Measurements from ENCODE around the gene SLC25A21. TPM values are rescaled to one million over a fixed set of nuclear protein-coding genes. Genes with fewer than 3 reads are reported as not detected.
A peak's percentile ranks its signal among the peaks of the same experiment; 100 is the strongest.

SLC25A21 gene
- polyA plus RNA-seq, 4 donors, result 0.22 to 1.4 (median 0.97) TPM

- Histone ChIP-seq H3K9me3 (ENCODE audit: control insufficient read depth in 2 of 2, insufficient read depth in 1 of 2, low read depth in 1 of 2, low read length in 1 of 2) (peaks cover 0 to 24% of the 10 kb centered on the region in 2 donors), H3K4me3 (ENCODE audit: low read depth in 1 of 3, low read length in 3 of 3) (no peak overlapping the region), H3K27ac (ENCODE audit: low read depth in 1 of 3, low read length in 2 of 3) (no peak overlapping the region), H3K36me3 (ENCODE audit: control insufficient read depth in 3 of 3, insufficient read depth in 2 of 3, low read depth in 1 of 3, low read length in 3 of 3) (no peaks in the 10 kb centered on the region), H3K4me1 (ENCODE audit: control insufficient read depth in 3 of 3, insufficient read depth in 2 of 3, low read depth in 1 of 3, low read length in 2 of 3) (no peaks in the 10 kb centered on the region), H3K27me3 (ENCODE audit: control insufficient read depth in 3 of 3, insufficient read depth in 3 of 3, low read length in 3 of 3) (no peaks in the 10 kb centered on the region)
- 86 to 89% (median 88%) methylated on average over 2 of the region's 2 CpGs for WGBS, 3 donors
- no peak for FAIRE-seq
- no peak for DNase-seq
Observed at GRCh38 chr14:37202812-37203211, 30.4 kb upstream of the SLC25A21 start.

GRCh38 chr14:37202265-37202664, 29.9 kb upstream of the SLC25A21 start:
- DNase-seq (no peak), FAIRE-seq (no peak)
- no peaks in the 10 kb centered on the region for H3K36me3 ChIP-seq (ENCODE audit: control insufficient read depth in 3 of 3, insufficient read depth in 2 of 3, low read depth in 1 of 3, low read length in 3 of 3)
- H3K9me3 ChIP-seq (ENCODE audit: control insufficient read depth in 2 of 2, insufficient read depth in 1 of 2, low read depth in 1 of 2, low read length in 1 of 2), result peaks cover 0 to 19% of the 10 kb centered on the region in 2 donors
- H3K4me1 ChIP-seq (ENCODE audit: control insufficient read depth in 3 of 3, insufficient read depth in 2 of 3, low read depth in 1 of 3, low read length in 2 of 3), result no peaks in the 10 kb centered on the region
- H3K27me3 ChIP-seq (ENCODE audit: control insufficient read depth in 3 of 3, insufficient read depth in 3 of 3, low read length in 3 of 3), result no peaks in the 10 kb centered on the region
- no peak overlapping the region for H3K4me3 ChIP-seq (ENCODE audit: low read depth in 1 of 3, low read length in 3 of 3)
- WGBS, 3 donors, result 73 to 83% (median 79%) methylated on average over 2 of the region's 2 CpGs
- no peak overlapping the region for H3K27ac ChIP-seq (ENCODE audit: low read depth in 1 of 3, low read length in 2 of 3)

- H3K27ac ChIP-seq (ENCODE audit: low read depth in 1 of 3, low read length in 2 of 3), result no peak overlapping the region
- FAIRE-seq (no peak), DNase-seq (no peak)
- no peaks in the 10 kb centered on the region for H3K4me1 ChIP-seq (ENCODE audit: control insufficient read depth in 3 of 3, insufficient read depth in 2 of 3, low read depth in 1 of 3, low read length in 2 of 3)
- H3K9me3 ChIP-seq (ENCODE audit: control insufficient read depth in 2 of 2, insufficient read depth in 1 of 2, low read depth in 1 of 2, low read length in 1 of 2), result peaks cover 0 to 14% of the 10 kb centered on the region in 2 donors
- 78 to 91% (median 84%) methylated on average over 2 of the region's 2 CpGs for WGBS, 3 donors
- H3K36me3 ChIP-seq (ENCODE audit: control insufficient read depth in 3 of 3, insufficient read depth in 2 of 3, low read depth in 1 of 3, low read length in 3 of 3), result no peaks in the 10 kb centered on the region
- H3K27me3 ChIP-seq (ENCODE audit: control insufficient read depth in 3 of 3, insufficient read depth in 3 of 3, low read length in 3 of 3), result no peaks in the 10 kb centered on the region
- no peak overlapping the region for H3K4me3 ChIP-seq (ENCODE audit: low read depth in 1 of 3, low read length in 3 of 3)
Observed at GRCh38 chr14:37201724-37202123, 29.3 kb upstream of the SLC25A21 start.

GRCh38 chr14:37198907-37199306, 26.5 kb upstream of the SLC25A21 start:
- no peaks in the 10 kb centered on the region for H3K9me3 ChIP-seq (ENCODE audit: control insufficient read depth in 2 of 2, insufficient read depth in 1 of 2, low read depth in 1 of 2, low read length in 1 of 2)
- no peak overlapping the region for H3K4me3 ChIP-seq (ENCODE audit: low read depth in 1 of 3, low read length in 3 of 3)
- no peaks in the 10 kb centered on the region for H3K4me1 ChIP-seq (ENCODE audit: control insufficient read depth in 3 of 3, insufficient read depth in 2 of 3, low read depth in 1 of 3, low read length in 2 of 3)
- FAIRE-seq (no peak), DNase-seq (no peak)
- no peaks in the 10 kb centered on the region for H3K36me3 ChIP-seq (ENCODE audit: control insufficient read depth in 3 of 3, insufficient read depth in 2 of 3, low read depth in 1 of 3, low read length in 3 of 3)
- 62 to 82% (median 73%) methylated on average over 5 of the region's 5 CpGs for WGBS, 3 donors
- no peak overlapping the region for H3K27ac ChIP-seq (ENCODE audit: low read depth in 1 of 3, low read length in 2 of 3)
- H3K27me3 ChIP-seq (ENCODE audit: control insufficient read depth in 3 of 3, insufficient read depth in 3 of 3, low read length in 3 of 3), result no peaks in the 10 kb centered on the region

GRCh38 chr14:37198273-37198598, 25.8 kb upstream of the SLC25A21 start:
- H3K27me3 ChIP-seq (ENCODE audit: control insufficient read depth in 3 of 3, insufficient read depth in 3 of 3, low read length in 3 of 3), result no peaks in the 10 kb centered on the region
- H3K27ac ChIP-seq (ENCODE audit: low read depth in 1 of 3, low read length in 2 of 3), result peak overlapping the region; percentile 72 to 92 (median 87)
- H3K36me3 ChIP-seq (ENCODE audit: control insufficient read depth in 3 of 3, insufficient read depth in 2 of 3, low read depth in 1 of 3, low read length in 3 of 3), result no peaks in the 10 kb centered on the region
- peak overlapping the region; percentile 17 to 90 (median 58) for H3K4me3 ChIP-seq (ENCODE audit: low read depth in 1 of 3, low read length in 3 of 3)
- H3K4me1 ChIP-seq (ENCODE audit: control insufficient read depth in 3 of 3, insufficient read depth in 2 of 3, low read depth in 1 of 3, low read length in 2 of 3), result no peaks in the 10 kb centered on the region
- DNase-seq (no peak), FAIRE-seq (no peak)
- no peaks in the 10 kb centered on the region for H3K9me3 ChIP-seq (ENCODE audit: control insufficient read depth in 2 of 2, insufficient read depth in 1 of 2, low read depth in 1 of 2, low read length in 1 of 2)
- WGBS, 3 donors, result 4 to 11% (median 7%) methylated on average over 11 of the region's 11 CpGs

GRCh38 chr14:37197421-37198272, 25.2 kb upstream of the SLC25A21 start, which contains the start of gene MIPOL1:
MIPOL1 (plus strand) TSS chr14:37197937; CDS start chr14:37247889, 49,952 bp downstream.
- H3K27ac ChIP-seq (ENCODE audit: low read depth in 1 of 3, low read length in 2 of 3), result peak within 1 kb of the TSS; percentile 72 to 92 (median 87)
- no peaks in the 10 kb centered on the region for H3K4me1 ChIP-seq (ENCODE audit: control insufficient read depth in 3 of 3, insufficient read depth in 2 of 3, low read depth in 1 of 3, low read length in 2 of 3)
- H3K27me3 ChIP-seq (ENCODE audit: control insufficient read depth in 3 of 3, insufficient read depth in 3 of 3, low read length in 3 of 3), result no peaks in the 10 kb centered on the region
- no peaks in the 10 kb centered on the region for H3K9me3 ChIP-seq (ENCODE audit: control insufficient read depth in 2 of 2, insufficient read depth in 1 of 2, low read depth in 1 of 2, low read length in 1 of 2)
- no peaks in the 10 kb centered on the region for H3K36me3 ChIP-seq (ENCODE audit: control insufficient read depth in 3 of 3, insufficient read depth in 2 of 3, low read depth in 1 of 3, low read length in 3 of 3)
- peak within 1 kb of the TSS; percentile 17 to 90 (median 58) for H3K4me3 ChIP-seq (ENCODE audit: low read depth in 1 of 3, low read length in 3 of 3)
- FAIRE-seq, result no peak
- DNase-seq, result peak; percentile 85 to 94
- 3 to 4% (median 3%) methylated on average over 67 to 70 of the region's 70 CpGs for WGBS, 3 donors

- no peak for DNase-seq
- WGBS, 3 donors, result 88 to 91% (median 90%) methylated on average over 17 of the region's 17 CpGs
- no peaks in the 10 kb centered on the region for H3K27me3 ChIP-seq (ENCODE audit: control insufficient read depth in 3 of 3, insufficient read depth in 3 of 3, low read length in 3 of 3)
- H3K27ac ChIP-seq (ENCODE audit: low read depth in 1 of 3, low read length in 2 of 3), result peak overlapping the region in 2 of 3 donors; percentile 87 to 92
- no peak for FAIRE-seq
- no peaks in the 10 kb centered on the region for H3K4me1 ChIP-seq (ENCODE audit: control insufficient read depth in 3 of 3, insufficient read depth in 2 of 3, low read depth in 1 of 3, low read length in 2 of 3)
- no peaks in the 10 kb centered on the region for H3K9me3 ChIP-seq (ENCODE audit: control insufficient read depth in 2 of 2, insufficient read depth in 1 of 2, low read depth in 1 of 2, low read length in 1 of 2)
- peak overlapping the region in 2 of 3 donors; percentile 58 to 90 for H3K4me3 ChIP-seq (ENCODE audit: low read depth in 1 of 3, low read length in 3 of 3)
- H3K36me3 ChIP-seq (ENCODE audit: control insufficient read depth in 3 of 3, insufficient read depth in 2 of 3, low read depth in 1 of 3, low read length in 3 of 3), result no peaks in the 10 kb centered on the region
Observed at GRCh38 chr14:37196604-37197420, 24.4 kb upstream of the SLC25A21 start.

- DNase-seq, result no peak
- H3K9me3 ChIP-seq (ENCODE audit: control insufficient read depth in 2 of 2, insufficient read depth in 1 of 2, low read depth in 1 of 2, low read length in 1 of 2), result no peaks in the 10 kb centered on the region
- H3K27ac ChIP-seq (ENCODE audit: low read depth in 1 of 3, low read length in 2 of 3), result no peak overlapping the region
- WGBS, 3 donors, result 60 to 80% (median 71%) methylated on average over 1 of the region's 1 CpG
- H3K4me3 ChIP-seq (ENCODE audit: low read depth in 1 of 3, low read length in 3 of 3), result no peak overlapping the region
- H3K36me3 ChIP-seq (ENCODE audit: control insufficient read depth in 3 of 3, insufficient read depth in 2 of 3, low read depth in 1 of 3, low read length in 3 of 3), result no peaks in the 10 kb centered on the region
- no peak for FAIRE-seq
- no peaks in the 10 kb centered on the region for H3K4me1 ChIP-seq (ENCODE audit: control insufficient read depth in 3 of 3, insufficient read depth in 2 of 3, low read depth in 1 of 3, low read length in 2 of 3)
- no peaks in the 10 kb centered on the region for H3K27me3 ChIP-seq (ENCODE audit: control insufficient read depth in 3 of 3, insufficient read depth in 3 of 3, low read length in 3 of 3)
Observed at GRCh38 chr14:37195327-37195726, 22.9 kb upstream of the SLC25A21 start.

Measured in small intestine (tissue), 7 donors.